HepG2 (cell line): ENCODE results near the gene HIRA. TPM values are rescaled to one million over a fixed set of nuclear protein-coding genes. Genes with fewer than 3 reads are reported as not detected.

Experiments
- BHLHE40 ChIP-seq: IDR thresholded peaks from 2 replicates; pipeline ENCODE4 v1.6.1; 2011; ENCODE audit warnings: low read length, improper control_type of control experiment
- ISL2 ChIP-seq: sonication (generic); formaldehyde crosslinking; IDR thresholded peaks from 2 replicates; pipeline ENCODE4 v1.5.0; 2020; ENCODE audit warnings: missing genetic modification reagents
- PATZ1 ChIP-seq: sonication (generic); formaldehyde crosslinking; IDR thresholded peaks from 2 replicates; pipeline ENCODE4 v1.4.0; 2020; ENCODE audit warnings: missing genetic modification reagents
- ZFY ChIP-seq: sonication (generic); formaldehyde crosslinking; IDR thresholded peaks from 2 replicates; pipeline ENCODE4 v1.4.0; 2020; ENCODE audit warnings: missing genetic modification reagents
- ZNF546 ChIP-seq: sonication (generic); formaldehyde crosslinking; conservative IDR thresholded peaks from 2 replicates; pipeline ENCODE4 v1.8.1; 2023; ENCODE audit warnings: mild to moderate bottlenecking, missing genetic modification reagents
- ZNF768 ChIP-seq: sonication (generic); formaldehyde crosslinking; IDR thresholded peaks from 2 replicates; pipeline ENCODE4 v1.4.0; 2020; ENCODE audit warnings: missing genetic modification reagents
- ZSCAN21 ChIP-seq: sonication (generic); formaldehyde crosslinking; IDR thresholded peaks from 2 replicates; pipeline ENCODE4 v1.8.0; 2022; ENCODE audit warnings: mild to moderate bottlenecking, missing genetic modification reagents, moderate library complexity, borderline replicate concordance
- polyA plus RNA-seq, 8 experiments: library from polyadenylated mRNA; depleted of rRNA in 3 of 8; stranded (reverse) in 7 of 8; unstranded in 1 of 8; fragments of >200 nt; fragmentation: Illumina TruSeq in 4 of 8; extraction: Trizol in 4 of 8; gene quantifications; 2 replicates each; pipeline versions ENCODE4 v1.2.1 to v1.2.3, GENCODE V29; 2011 to 2016; ENCODE audit warnings: low read depth in 4 of 8, missing spikeins in 1 of 8, mixed read lengths in 1 of 8; ENCODE audit not compliant: insufficient read depth in 1 of 8
- total RNA-seq, 5 experiments: library from RNA; depleted of rRNA; stranded (reverse); fragments of >200 nt; fragmentation: Illumina TruSeq; extraction: Trizol; gene quantifications; 2 replicates each; pipeline ENCODE4 v1.2.3, GENCODE V29; 2016; ENCODE audit warnings: low read depth in 1 of 5
- TF ChIP-seq, protein P1 (sequence below): sonication (generic); formaldehyde crosslinking; IDR thresholded peaks from 2 replicates; pipeline ENCODE4 v1.4.0; 2020; ENCODE audit warnings: mild to moderate bottlenecking, missing genetic modification reagents
- TF ChIP-seq, protein P2 (sequence below), 2 experiments: fragments of 450-650 bp in 1 of 2; sonication (generic) in 1 of 2; formaldehyde crosslinking in 1 of 2; IDR thresholded peaks; 2 replicates each; pipeline versions ENCODE4 v1.6.1 to v1.8.0; 2016 to 2022; ENCODE audit warnings: antibody characterized with exemption in 1 of 2, mild to moderate bottlenecking in 1 of 2, missing genetic modification reagents in 1 of 2
- TF ChIP-seq, protein P3 (sequence below): sonication (generic); formaldehyde crosslinking; IDR thresholded peaks from 2 replicates; pipeline ENCODE4 v1.9.0; 2021; ENCODE audit warnings: missing genetic modification reagents, borderline replicate concordance
- TF ChIP-seq, protein P4 (sequence below): sonication (generic); formaldehyde crosslinking; IDR thresholded peaks from 2 replicates; pipeline ENCODE4 v1.5.0; 2020; ENCODE audit warnings: mild to moderate bottlenecking, missing genetic modification reagents, borderline replicate concordance

The HIRA gene
- total and polyA plus RNA-seq, 2 of the 13 experiments (the other 11 are each of a cell fraction or from before 2014, with no cell fraction given): 21.5 to 29.2 TPM

GRCh38 chr22:19478901-19479354 is 47.4 kb upstream of the HIRA start, which contains the start of gene UFD1 (continued):
- TF ChIP-seq PATZ1 (peak; percentile 14; the same call in 1 of the 2 replicates), ZFY (peak; percentile 82), ZNF546 (no peak), ISL2 (CRISPR knock-in tag) (0 out of 2 replicates have a peak, but pooled peaks have one; percentile 5), BHLHE40 (peak; percentile 94), ZSCAN21 (CRISPR knock-in tag) (0 out of 2 replicates have a peak, but pooled peaks have one; percentile 16), ZNF768 (CRISPR knock-in tag) (0 out of 2 replicates have a peak, but pooled peaks have one; percentile 21)
- TF ChIP-seq, protein P1, sequence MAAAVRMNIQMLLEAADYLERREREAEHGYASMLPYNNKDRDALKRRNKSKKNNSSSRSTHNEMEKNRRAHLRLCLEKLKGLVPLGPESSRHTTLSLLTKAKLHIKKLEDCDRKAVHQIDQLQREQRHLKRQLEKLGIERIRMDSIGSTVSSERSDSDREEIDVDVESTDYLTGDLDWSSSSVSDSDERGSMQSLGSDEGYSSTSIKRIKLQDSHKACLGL: 0 out of 2 replicates have a peak, but pooled peaks have one; percentile 38
- TF ChIP-seq, protein P2, sequence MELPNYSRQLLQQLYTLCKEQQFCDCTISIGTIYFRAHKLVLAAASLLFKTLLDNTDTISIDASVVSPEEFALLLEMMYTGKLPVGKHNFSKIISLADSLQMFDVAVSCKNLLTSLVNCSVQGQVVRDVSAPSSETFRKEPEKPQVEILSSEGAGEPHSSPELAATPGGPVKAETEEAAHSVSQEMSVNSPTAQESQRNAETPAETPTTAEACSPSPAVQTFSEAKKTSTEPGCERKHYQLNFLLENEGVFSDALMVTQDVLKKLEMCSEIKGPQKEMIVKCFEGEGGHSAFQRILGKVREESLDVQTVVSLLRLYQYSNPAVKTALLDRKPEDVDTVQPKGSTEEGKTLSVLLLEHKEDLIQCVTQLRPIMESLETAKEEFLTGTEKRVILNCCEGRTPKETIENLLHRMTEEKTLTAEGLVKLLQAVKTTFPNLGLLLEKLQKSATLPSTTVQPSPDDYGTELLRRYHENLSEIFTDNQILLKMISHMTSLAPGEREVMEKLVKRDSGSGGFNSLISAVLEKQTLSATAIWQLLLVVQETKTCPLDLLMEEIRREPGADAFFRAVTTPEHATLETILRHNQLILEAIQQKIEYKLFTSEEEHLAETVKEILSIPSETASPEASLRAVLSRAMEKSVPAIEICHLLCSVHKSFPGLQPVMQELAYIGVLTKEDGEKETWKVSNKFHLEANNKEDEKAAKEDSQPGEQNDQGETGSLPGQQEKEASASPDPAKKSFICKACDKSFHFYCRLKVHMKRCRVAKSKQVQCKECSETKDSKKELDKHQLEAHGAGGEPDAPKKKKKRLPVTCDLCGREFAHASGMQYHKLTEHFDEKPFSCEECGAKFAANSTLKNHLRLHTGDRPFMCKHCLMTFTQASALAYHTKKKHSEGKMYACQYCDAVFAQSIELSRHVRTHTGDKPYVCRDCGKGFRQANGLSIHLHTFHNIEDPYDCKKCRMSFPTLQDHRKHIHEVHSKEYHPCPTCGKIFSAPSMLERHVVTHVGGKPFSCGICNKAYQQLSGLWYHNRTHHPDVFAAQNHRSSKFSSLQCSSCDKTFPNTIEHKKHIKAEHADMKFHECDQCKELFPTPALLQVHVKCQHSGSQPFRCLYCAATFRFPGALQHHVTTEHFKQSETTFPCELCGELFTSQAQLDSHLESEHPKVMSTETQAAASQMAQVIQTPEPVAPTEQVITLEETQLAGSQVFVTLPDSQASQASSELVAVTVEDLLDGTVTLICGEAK (IDR thresholded peaks at IDR 0.05): 0 out of 2 replicates have a peak, but pooled peaks have one; percentile 24
- TF ChIP-seq, protein P2 (CRISPR knock-in tag; IDR thresholded peaks at IDR 0.05): no peak
- TF ChIP-seq, protein P3, sequence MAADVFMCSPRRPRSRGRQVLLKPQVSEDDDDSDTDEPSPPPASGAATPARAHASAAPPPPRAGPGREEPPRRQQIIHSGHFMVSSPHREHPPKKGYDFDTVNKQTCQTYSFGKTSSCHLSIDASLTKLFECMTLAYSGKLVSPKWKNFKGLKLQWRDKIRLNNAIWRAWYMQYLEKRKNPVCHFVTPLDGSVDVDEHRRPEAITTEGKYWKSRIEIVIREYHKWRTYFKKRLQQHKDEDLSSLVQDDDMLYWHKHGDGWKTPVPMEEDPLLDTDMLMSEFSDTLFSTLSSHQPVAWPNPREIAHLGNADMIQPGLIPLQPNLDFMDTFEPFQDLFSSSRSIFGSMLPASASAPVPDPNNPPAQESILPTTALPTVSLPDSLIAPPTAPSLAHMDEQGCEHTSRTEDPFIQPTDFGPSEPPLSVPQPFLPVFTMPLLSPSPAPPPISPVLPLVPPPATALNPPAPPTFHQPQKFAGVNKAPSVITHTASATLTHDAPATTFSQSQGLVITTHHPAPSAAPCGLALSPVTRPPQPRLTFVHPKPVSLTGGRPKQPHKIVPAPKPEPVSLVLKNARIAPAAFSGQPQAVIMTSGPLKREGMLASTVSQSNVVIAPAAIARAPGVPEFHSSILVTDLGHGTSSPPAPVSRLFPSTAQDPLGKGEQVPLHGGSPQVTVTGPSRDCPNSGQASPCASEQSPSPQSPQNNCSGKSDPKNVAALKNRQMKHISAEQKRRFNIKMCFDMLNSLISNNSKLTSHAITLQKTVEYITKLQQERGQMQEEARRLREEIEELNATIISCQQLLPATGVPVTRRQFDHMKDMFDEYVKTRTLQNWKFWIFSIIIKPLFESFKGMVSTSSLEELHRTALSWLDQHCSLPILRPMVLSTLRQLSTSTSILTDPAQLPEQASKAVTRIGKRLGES: no peak
- TF ChIP-seq, protein P4, sequence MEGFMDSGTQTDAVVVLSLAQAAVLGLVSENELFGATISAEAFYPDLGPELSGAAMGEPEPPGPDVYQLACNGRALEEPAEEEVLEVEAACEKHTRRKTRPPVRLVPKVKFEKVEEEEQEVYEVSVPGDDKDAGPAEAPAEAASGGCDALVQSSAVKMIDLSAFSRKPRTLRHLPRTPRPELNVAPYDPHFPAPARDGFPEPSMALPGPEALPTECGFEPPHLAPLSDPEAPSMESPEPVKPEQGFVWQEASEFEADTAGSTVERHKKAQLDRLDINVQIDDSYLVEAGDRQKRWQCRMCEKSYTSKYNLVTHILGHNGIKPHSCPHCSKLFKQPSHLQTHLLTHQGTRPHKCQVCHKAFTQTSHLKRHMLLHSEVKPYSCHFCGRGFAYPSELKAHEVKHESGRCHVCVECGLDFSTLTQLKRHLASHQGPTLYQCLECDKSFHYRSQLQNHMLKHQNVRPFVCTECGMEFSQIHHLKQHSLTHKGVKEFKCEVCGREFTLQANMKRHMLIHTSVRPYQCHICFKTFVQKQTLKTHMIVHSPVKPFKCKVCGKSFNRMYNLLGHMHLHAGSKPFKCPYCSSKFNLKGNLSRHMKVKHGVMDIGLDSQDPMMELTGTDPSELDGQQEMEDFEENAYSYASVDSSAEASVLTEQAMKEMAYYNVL: no peak
